Endothelial cell (in vitro differentiated cells): ENCODE measurements around the gene WDR19. TPM values are rescaled to one million over a fixed set of nuclear protein-coding genes. Genes with fewer than 3 reads are reported as not detected.

Source experiments
- DNase-seq: peaks from one replicate; pipeline ENCODE4 v3.0.0; 2021; ENCODE audit warnings: low spot score
- H3K27ac Mint-ChIP-seq: one replicate; pipeline ENCODE4 v1.8.0; 2021; ENCODE audit warnings: mixed read lengths, inconsistent platforms; ENCODE audit not compliant: unreplicated experiment
- H3K27me3 Mint-ChIP-seq: one replicate; pipeline ENCODE4 v1.8.0; 2021; ENCODE audit warnings: mild to moderate bottlenecking, moderate library complexity, mixed read lengths, inconsistent platforms; ENCODE audit not compliant: unreplicated experiment
- H3K36me3 Mint-ChIP-seq: one replicate; pipeline ENCODE4 v1.8.0; 2021; ENCODE audit warnings: mild to moderate bottlenecking, low read depth, mixed read lengths, inconsistent platforms; ENCODE audit not compliant: unreplicated experiment
- H3K4me1 Mint-ChIP-seq: one replicate; pipeline ENCODE4 v1.8.0; 2021; ENCODE audit warnings: mild to moderate bottlenecking, mixed read lengths, inconsistent platforms; ENCODE audit not compliant: unreplicated experiment
- H3K4me3 Mint-ChIP-seq: one replicate; pipeline ENCODE4 v1.8.0; 2021; ENCODE audit warnings: mild to moderate bottlenecking, mixed read lengths, inconsistent platforms; ENCODE audit not compliant: unreplicated experiment
- H3K9me3 Mint-ChIP-seq: one replicate; pipeline ENCODE4 v1.8.0; 2021; ENCODE audit warnings: mixed read lengths, inconsistent platforms; ENCODE audit not compliant: unreplicated experiment
- total RNA-seq: library from RNA; stranded (reverse); fragmentation: NEBNext Ultra II Directional; extraction: Animal tissue kit (Norgen Biotek cat#: 25700); gene quantifications from one replicate; pipeline ENCODE4 v1.2.1, GENCODE V29; 2021; ENCODE audit not compliant: unreplicated experiment
- TF ChIP-seq, protein P1 (sequence below): fragments of 200-600 bp; sonication (generic); IDR thresholded peaks from one replicate; pipeline ENCODE4 v1.5.0; 2021; ENCODE audit warnings: antibody characterized with exemption; ENCODE audit not compliant: unreplicated experiment

The WDR19 gene
- total RNA-seq, 1 donor from 2014 or later = 35.8 TPM

DNA sequence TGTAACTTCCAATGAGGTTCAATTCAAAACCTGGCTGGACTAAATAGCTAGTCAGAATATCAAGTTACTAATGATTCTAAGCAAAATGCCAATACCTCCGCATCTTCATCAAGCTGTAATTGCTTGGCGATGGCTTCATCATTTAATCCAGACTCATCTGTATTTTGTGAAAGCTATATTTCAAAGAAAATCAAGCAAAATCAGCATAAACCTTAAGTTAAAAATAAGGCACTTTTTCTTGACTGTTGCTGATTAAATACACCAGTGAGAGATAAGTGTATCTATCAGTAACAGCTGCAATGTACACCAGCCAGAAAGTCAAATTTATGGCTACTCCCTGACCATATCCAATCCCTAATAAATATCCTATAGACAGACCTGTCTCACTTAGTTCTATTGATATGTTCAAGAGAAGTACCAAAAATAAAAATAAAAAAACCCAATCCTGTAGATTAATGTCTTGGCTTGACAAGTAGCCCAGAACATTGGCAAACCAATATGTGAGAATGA, 144.2 kb downstream of the WDR19 start:
- Mint-ChIP-seq H3K9me3 (no peaks in the 10 kb centered on the region), H3K27ac (no peak overlapping the region), H3K4me3 (no peak overlapping the region), H3K36me3 (peaks cover 4% of the 10 kb centered on the region), H3K4me1 (no peaks in the 10 kb centered on the region), H3K27me3 (no peaks in the 10 kb centered on the region)
- TF ChIP-seq, protein P1, sequence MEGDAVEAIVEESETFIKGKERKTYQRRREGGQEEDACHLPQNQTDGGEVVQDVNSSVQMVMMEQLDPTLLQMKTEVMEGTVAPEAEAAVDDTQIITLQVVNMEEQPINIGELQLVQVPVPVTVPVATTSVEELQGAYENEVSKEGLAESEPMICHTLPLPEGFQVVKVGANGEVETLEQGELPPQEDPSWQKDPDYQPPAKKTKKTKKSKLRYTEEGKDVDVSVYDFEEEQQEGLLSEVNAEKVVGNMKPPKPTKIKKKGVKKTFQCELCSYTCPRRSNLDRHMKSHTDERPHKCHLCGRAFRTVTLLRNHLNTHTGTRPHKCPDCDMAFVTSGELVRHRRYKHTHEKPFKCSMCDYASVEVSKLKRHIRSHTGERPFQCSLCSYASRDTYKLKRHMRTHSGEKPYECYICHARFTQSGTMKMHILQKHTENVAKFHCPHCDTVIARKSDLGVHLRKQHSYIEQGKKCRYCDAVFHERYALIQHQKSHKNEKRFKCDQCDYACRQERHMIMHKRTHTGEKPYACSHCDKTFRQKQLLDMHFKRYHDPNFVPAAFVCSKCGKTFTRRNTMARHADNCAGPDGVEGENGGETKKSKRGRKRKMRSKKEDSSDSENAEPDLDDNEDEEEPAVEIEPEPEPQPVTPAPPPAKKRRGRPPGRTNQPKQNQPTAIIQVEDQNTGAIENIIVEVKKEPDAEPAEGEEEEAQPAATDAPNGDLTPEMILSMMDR = no peak
- no peak for DNase-seq

DNA sequence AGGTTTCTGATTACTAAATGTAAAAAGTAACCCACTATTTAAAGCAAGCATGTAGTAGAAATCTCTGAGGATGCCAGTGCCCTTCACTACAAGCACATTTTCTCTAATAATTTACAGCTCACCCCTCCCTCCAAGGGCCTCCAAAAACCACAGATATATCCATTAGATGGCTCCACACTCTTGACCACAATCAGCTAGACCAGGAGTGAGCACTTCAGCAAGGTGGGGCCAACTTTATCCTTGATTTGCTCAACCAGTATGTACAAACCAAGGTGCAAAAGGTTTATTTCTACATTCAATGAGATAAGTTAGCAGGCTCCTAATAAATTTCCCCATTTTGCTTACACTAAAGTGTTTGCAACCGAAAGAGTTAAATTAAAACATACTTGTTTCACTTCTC, 148.0 kb downstream of the WDR19 start:
- no peaks in the 10 kb centered on the region for H3K27me3 Mint-ChIP-seq
- no peak overlapping the region for H3K4me3 Mint-ChIP-seq
- no peak for DNase-seq
- H3K9me3 Mint-ChIP-seq = no peaks in the 10 kb centered on the region
- no peak overlapping the region for H3K27ac Mint-ChIP-seq
- H3K4me1 Mint-ChIP-seq = no peaks in the 10 kb centered on the region
- TF ChIP-seq, protein P1 = no peak
- H3K36me3 Mint-ChIP-seq = peaks cover 4% of the 10 kb centered on the region

DNA sequence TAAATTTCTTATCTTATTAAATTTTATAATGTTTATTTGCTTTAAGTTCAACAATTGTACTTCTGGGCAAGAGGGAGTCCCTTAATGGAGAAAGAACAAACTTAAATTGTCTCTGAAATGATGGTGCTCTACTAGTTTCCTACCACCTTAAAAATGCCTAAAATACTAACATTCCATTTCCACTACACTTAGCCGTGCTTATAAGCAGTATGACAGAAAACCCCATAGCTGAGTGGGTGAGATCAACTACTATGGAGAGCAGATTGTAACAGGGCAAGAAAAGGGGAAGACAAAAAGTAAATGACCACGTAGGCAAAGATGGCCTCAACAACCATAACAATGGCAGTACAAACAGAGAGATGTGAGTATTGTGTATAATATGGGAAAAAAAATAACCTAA, 148.9 kb downstream of the WDR19 start:
- Mint-ChIP-seq H3K27ac (no peak overlapping the region), H3K4me3 (no peak overlapping the region), H3K27me3 (no peaks in the 10 kb centered on the region), H3K4me1 (no peaks in the 10 kb centered on the region), H3K9me3 (no peaks in the 10 kb centered on the region), H3K36me3 (no peaks in the 10 kb centered on the region)
- DNase-seq = no peak
- TF ChIP-seq, protein P1 = no peak

Other genes with a start within 250 kb of the WDR19 start
- gene TMEM156, start 150.1 kb upstream of the WDR19 start, total RNA-seq = not detected
- gene KLHL5, start 120.3 kb upstream of the WDR19 start, total RNA-seq = 46.0 TPM
- gene RFC1, start 183.8 kb downstream of the WDR19 start, total RNA-seq = 47.5 TPM
- not detected for gene KLB, start 224.4 kb downstream of the WDR19 start, total RNA-seq